HG03342 (cell line): Measurements from ENCODE around the gene NEUROD2.

Source experiments
- ATAC-seq: cut with Tn5 transposase; IDR thresholded peaks from one replicate; pipeline ENCODE4 v1.9.1; 2021; ENCODE audit warnings: mild to moderate bottlenecking, moderate library complexity; ENCODE audit not compliant: unreplicated experiment

The NEUROD2 gene

DNA sequence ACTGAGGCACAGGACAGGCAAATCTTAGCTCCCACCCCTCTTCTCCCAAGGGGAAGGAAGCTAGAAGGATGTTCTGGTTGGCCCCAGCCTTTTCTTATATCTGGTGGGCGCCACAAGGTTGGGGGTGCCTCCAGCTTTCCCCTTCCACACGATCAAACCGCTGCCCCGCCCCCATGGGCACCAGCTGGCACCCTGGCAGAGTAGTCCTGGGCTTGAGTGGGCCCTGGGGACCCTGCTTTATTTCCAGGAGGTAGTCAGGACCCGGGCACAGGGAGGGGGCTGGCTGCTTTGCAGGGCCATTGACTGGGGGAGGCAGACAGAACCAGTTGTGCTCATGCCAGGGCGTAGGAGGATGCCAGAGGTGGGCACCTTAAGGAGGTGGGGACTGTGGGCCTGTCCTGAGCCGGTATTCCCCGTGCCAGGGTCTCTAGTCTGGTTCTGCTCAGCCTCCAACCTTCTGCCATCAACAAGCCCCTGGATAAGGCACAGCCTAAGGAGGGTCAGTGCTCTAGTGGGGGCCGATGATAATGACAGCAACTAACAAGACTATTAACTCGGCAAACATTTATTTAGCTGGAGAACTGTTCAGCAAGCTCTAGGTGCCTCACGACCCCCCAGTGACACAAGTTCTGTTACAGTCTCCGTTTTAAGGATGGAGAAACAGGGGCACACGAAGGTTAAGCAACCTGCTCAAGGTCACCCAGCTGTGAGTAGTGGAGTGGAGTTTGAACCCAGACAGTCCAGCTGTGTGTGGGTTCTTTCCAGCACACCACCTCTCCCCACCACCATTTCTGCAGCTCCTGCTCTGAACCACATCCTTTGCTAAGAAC is 11.5 kb upstream of the NEUROD2 start:
- ATAC-seq: no peak

DNA sequence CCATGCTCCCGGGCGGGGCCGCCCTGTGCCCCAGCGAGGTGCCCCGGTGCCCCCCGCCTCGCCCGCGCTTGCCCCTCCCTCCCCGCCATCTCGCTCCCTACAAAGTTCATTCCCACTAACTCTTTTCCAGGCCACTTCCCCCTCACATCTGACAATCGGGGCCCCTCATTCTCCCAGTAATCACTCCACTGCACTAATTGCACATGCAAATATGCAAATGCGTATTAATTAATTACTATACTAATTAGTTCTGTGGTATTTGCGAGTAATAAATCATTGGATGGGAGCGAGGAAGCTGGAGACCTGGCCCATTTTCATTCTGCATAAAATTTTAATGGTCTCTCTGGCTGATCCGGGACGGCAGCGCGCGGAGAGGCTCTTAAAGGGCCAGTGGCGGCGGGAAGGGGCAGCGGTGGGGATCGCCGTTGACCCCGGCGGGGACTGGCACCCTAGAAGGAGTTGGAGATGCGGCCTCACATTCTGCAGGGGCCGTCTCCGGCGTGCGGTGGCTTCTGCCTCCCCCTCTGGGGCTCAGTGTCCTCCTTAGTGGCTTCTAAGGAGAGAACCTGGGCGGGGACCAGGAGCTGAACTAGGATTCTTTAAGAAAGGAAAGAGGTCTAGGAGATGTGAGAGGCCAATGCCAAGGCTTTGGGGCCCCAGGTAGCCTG is 10.7 kb upstream of the NEUROD2 start:
- no peak for ATAC-seq

DNA sequence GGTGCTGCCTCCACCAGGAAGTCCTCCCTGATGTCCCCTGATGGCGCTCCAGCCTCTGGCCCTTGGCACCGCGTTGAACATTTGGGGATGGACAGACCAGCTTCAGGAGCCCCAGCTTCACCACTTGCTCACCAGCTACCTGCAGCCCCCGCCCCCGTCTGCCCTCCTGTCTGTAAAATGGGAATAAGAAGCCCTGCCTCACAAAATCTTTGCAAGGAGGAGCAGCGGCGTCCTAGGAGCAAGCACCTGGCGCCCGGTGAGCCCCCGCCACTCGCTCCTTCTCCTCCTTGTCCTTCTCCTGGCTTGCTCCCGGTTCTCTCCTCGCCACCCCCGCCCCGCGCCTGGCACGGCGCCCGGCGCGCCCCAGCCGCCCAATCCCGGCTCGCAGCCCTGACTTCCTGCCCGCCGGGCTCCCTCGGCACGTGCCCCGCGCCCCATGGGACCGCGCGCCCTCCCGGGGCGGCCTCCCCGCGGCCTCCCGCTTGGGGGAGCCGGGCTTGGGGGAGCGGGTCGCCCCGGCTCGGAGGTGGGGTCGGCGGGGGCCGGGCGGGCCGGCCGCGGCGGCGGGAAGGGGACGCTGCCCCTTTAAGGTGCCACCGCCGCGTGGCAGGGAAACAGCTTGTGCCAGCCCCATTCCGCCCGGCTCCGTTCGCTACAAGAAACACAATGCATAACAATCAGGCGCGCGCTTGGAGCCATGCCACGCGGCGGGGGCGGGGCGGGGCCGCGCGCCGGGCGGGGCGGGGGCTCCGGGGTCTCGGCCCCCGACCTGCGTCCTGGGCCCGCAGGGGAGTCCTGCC is 9.9 kb upstream of the NEUROD2 start:
- ATAC-seq: no peak

DNA sequence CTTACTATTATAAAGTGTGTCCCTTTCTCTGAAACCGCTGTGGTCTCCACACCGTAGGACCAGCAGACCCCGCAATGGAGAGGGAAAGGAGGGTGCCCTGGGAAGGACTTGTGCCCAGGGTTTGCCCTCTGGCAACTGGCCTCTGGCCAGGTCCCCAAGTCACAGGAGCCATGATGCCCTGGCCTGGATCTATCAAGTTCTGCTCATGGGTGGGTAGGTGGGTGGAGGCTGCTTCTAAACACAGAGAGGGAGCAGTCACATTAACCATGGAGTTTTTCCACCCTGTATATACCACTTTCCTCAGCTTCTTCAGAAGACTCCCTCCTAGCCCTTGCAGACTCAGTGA is 9.4 kb upstream of the NEUROD2 start:
- ATAC-seq: no peak

DNA sequence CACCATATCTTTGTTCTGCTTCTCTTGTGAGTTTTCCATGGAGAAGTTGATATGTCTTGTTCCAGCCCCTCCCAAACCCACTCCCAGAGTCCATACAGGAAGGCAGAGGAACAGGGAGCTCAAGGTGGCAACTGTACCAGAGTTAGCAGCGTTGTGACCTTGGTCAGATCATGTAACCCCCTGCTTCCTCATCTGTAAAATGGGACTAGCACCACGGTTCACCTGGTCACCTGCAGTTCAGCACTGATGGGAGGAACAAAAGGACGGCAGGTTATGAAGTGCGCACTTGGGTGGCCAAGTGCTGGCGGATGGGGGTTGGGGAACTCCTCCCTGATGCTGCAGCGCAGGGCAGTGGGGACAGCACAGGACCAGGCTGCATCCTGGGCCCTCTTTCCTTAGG is 7.7 kb upstream of the NEUROD2 start:
- ATAC-seq: no peak

DNA sequence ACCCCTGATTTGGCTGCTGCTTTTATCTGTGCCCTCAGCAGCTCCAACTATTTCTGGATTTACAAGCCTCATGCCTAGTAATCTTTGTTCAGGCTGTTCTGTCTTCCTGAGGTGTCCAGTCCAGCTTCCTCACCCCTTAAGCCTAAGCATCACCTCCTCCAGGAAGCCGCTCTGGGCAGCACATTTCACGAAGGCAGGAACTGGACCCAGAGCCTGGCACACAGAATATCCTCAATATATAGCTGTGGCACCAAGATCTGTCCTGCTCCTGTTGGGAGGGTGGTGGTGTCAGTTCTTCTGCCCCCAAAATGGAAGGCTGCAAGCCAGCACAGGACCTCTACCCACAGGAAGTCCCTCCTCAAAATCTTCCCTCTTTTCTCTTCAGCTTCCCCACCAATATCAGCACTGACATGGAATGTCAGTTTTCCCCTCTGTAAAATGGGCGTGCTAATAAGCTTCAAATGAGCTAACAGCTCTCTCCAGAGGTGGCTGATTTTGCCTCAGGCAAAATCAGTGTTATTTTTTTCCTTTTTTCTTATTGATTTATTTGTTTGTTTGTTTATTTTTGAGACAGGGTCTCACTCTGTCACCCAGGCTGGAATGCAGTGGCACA is 6.9 kb upstream of the NEUROD2 start:
- no peak for ATAC-seq

DNA sequence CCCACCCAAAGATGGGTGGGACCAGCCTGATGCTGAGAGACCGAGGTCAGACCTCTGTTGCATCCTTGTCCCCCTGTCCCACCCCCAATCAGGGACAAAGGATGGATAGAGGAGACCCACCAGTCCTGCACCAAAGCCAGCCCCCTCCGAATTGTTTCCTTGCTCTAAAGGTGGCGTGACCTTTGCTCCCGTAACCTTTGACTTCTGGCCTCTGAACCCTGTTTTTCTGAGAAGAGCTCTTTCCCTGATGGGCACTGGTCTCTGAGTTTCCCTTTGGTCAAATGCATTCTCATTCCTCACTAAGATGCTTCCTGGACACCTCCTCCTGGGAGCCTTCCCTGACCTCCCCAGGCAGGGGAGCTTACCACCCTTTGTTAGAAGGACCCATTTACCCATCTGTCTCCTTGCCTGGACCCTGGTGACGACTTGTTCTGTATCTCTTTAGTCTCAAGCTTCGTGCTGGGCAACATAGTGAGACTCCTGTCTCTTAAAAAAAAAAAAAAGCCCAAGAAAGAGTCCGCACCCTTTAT is 5.3 kb upstream of the NEUROD2 start:
- ATAC-seq: no peak

DNA sequence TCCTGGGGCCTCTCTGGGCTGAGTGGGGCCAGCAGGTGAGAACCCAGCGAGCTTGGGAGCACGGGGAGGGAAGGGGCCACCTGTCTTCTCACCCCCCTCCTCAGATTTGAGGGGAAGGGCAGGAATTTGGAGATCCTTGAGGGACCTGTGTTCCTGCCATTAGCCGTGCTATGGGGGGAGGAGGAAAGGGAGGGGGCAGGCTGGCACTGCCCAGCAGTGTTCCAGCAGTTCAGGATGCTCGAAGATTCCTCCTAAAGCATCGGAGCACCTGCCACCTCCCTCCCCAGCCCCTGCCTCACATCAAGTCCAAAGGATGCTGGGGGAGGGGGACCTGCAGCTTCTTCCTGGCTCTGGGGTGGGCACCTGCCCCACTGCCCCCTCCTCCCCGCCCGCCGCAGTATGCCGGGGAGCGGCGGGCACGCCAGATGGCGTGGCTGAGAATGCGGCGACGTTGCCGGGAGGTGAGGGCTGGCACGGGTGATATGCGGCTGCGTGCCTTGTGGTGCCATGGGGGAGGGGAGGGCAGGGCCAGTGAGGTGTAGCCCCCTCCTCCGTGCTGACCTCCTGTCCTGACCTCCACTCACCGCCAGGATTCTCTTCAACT is 4.7 kb upstream of the NEUROD2 start:
- no peak for ATAC-seq

DNA sequence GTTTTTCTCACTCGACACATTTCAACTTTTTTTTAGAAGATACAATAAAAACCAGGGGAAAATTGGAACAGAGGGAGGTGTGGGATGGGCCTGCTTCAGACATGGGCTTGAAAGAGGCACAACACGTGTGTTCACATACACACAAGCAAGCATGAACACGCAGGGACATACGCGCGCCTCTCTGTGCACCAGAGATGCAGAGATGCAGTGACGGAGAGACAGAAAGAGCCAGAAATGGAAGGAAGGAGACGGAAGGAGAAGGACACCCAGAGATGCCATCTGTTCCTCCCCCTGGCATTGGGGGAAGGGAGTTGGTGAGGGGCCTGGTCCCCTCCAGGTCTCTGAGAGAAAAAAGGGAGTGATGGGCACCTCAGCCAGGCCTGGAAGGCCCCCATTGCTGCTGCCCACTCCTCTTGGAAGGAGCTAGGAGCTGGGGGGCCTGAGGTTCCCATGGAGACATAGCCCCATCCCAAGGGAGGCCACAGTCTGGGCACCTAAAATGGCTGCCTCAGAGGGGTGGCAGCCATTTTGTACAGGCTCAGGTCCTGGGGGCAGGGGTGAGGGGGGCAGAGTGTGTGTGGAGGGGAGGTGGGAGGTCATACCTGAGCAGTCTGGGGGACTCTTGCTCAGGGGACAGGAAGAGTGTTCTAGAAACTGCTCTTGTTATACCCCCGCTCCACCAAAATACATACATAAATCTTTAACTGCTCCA is 3.8 kb upstream of the NEUROD2 start:
- no peak for ATAC-seq

DNA sequence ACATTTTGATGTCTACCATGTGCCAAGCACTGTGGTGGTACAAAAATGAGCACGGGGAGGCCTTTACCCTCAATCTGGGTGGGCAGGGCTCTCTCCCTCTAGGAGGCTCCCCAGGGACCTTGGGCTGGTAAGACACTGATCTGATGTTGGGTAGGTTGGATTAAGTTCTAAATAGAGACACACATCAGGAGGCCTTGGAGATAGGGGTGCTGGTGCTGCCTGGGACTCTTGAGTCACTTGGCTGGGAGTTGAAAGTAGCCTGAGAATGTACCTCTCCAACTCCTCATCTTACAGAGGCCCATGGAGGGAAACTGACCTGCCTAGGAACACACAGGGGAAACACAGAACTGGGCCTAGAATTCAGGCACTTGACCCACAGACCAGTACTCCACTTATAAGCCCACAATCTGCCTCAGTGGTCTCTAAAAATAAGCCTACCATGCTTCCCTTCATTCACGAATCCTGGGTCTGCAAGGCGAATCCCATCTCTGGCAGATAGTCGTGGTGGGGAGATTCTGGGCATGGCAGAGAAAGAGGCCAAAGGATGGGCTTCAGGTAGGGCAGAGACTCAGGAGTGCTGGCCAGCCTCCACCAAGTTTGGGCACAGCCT is 1.8 kb upstream of the NEUROD2 start:
- no peak for ATAC-seq

DNA sequence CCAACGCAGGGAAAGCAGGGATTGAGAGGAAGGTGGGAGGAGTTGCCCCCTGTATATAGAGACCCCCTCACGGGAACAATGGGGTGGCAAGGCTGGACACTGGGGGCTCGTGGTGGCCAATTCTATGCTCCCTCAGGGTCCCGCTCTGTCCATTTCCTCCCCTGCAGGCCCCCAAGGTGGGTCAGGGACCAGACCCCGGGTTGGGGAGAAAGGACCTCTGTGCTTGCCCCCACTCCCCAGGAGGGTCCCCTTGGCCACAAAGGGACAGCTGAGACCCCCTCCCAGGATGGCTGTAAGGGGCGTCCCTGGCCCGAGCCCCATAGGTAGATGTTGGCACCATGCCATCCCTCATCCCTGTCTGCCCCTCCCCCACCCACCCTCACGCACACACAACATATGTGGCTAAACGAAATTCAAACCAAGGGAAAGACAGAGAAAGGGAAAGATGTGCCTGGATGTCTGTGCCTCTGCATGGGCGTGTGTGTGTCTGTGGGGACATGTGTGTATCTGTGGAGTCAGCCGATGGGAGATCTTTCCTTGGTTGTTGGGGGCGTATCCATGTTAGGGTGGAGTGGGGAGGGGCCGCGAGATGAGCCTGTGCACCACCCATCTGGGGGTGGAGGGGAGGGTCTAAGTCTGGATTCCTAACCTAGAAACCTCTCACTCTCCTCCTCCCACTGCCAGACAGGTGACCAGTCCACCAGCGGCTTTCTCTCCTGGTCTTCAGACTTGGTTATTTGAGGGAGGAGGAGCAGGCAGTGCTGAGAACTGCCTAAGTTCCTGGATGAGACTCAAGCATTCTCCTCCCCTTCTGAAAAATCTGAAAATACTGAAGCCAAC is 642 bp upstream of the NEUROD2 start:
- ATAC-seq: no peak

DNA sequence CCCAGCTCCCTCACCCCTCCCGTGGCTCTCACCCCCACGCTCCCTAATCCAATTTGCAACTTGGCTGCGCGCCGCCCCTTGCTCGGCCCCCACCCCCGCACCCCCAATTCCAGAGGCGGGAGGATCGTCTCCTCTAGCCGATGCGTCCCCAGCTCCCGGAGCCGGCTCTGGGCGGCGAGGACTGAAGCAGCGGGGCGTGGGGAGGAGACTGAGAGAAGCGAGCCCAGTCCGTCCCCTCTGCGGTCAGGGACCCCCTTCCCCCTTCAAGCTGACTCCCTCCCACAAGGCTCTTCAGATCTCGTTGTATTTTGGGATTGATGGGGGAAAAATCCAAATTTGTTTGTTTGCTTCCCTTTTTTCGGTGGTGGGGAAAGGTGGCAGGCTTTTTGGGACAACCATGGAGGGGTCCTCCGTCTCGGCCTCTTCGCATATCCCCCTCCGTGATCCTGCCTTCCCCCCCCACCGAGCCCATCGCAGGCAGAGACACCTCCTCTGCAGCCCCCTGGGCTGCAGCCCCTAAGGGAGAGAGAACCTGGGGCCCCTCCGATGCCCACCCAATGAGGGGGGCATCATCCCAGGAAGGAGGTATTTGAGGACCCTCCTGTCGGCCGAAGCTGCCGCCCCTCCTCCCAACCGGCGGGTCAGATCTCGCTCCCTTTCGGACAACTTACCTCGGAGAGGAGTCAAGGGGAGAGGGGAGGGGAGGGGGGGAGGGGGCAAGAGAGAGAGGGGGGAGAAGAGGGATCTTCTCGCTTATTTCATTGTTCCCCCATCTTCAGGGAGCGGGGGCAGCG is 466 bp downstream of the NEUROD2 start:
- ATAC-seq: no peak

DNA sequence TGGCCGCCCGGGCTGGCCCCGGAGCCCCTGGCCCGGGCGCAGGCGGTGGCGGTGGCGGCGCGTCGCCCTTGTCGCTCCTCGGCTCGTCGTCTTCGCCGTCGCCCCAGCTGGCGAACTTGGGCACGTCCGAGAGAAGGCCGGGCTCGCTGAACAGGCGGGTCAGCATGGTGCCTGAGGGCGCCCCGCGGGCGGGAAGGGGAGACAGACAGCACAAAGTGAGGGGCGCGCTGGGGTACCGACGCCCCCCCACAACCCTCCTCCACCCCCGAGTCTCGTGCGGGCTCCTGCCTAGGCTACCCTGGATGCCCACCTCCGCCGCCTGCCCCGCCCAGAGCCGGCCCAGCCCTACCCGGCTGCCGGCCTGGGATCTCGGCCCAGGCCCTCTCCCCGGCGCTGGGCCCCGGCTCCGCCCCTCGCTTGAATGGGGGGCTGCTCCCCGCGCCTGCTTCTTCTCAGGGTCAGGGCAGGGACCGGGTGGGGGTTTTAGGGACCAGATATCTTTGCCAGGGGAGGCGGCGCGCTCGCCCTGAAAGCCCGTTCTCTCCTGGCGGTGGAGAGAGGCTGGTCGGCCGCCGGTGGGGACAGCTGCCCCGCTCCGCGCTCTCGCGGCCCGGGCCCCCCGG is 1.2 kb downstream of the NEUROD2 start:
- ATAC-seq: no peak

DNA sequence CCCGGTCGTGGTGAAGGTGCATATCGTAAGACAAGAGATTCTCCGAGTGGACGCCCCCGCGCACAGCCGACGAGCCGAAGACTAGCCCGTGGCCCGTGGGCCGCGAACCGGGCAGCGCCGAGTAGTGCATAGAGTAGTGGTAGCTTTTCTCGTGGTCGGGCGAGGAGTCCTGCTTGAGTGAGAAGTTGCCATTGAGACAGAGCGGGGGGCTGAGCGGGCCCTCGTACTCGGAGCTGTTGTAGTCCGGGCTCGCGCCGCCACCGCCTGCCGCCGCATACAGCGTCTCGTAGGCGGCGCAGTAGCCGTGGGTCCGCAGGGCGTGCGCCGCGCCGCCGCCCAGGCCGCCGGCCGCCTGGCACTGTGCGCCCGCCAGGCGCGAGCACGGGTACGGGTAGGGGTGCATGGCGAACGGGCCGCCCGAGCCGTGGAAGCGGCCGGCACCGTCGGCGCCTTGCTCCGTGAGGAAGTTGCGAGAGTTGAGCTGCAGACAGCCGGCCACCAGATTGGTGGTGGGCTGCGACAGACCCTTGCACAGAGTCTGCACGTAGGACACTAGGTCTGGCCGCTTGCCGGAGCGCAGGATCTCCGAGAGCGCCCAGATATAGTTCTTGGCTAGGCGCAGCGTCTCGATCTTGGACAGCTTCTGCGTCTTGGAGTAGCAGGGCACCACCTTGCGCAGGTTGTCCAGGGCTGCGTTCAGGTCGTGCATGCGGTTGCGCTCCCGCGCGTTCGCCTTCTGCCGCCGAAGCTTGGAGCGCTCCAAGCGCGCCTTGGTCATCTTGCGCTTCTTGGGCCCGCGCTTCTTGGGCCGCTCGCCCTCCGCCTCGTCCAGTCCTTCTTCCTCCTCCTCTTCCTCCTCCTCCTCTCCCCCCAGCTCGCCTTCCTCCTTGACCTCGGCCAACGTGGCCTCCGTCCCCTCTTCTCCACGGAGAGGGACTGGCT is 2.0 kb downstream of the NEUROD2 start:
- no peak for ATAC-seq

DNA sequence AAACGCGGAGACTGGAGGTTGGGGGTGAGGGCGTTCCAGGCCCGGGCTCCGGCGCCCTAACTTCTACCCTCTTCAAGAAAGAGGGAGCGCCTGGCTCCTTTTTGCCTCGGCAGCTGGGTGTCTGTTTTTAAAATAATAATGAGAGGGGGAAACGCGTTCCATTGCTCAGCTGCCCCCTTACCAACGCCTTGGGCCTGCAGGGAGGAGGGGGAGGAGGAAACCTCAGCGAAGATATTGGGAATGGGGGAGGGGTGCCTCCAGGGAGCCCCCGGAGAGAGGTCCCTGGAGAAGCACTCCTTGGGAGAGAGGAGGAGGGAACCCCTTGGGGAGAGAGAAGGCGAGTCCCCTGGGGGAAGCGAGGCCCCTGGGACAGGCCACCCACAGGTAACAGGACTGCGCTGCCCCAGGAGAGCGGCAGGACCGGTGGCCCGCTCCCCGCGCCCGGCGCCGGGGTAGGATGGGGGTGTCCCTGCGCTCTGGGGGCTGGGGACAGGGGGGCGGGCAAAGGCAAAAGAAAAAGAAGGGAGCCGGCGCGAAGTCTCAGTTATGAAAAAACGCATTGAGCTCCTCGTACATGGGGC is 2.7 kb downstream of the NEUROD2 start:
- ATAC-seq: no peak
